ENCODE data around the gene GOLGA8M. TPM values are rescaled to one million over a fixed set of nuclear protein-coding genes. Genes with fewer than 3 reads are reported as not detected.
"Not testable (repeated sequence)": the region's sequence is repeated elsewhere in the genome, so short reads cannot be mapped to it uniquely, and the experiment has no call there.

Gene GOLGA8M
- total RNA-seq, 2 experiments from 2014 or later = 5.2 to 7.1 TPM

- H3K27me3 Mint-ChIP-seq (ENCODE audit: low read depth); H3K36me3 Mint-ChIP-seq (ENCODE audit: low read depth); POLR2A ChIA-PET; DNase-seq; CTCF ChIA-PET; ATAC-seq; H3K9me3 Mint-ChIP-seq (ENCODE audit: insufficient read depth); H3K27ac Mint-ChIP-seq; H3K4me3 Mint-ChIP-seq: not testable (repeated sequence)
- H3K4me1 Mint-ChIP-seq (ENCODE audit: low read depth) = peaks cover 18% of the 10 kb centered on the region
Observed at GRCh38 chr15:28714176-28714575, 2.0 kb upstream of the GOLGA8M start.

- CTCF ChIA-PET; ATAC-seq; H3K4me3 Mint-ChIP-seq; H3K4me1 Mint-ChIP-seq (ENCODE audit: low read depth); H3K9me3 Mint-ChIP-seq (ENCODE audit: insufficient read depth); H3K27me3 Mint-ChIP-seq (ENCODE audit: low read depth); H3K36me3 Mint-ChIP-seq (ENCODE audit: low read depth); DNase-seq; POLR2A ChIA-PET; H3K27ac Mint-ChIP-seq: not testable (repeated sequence)
Observed at GRCh38 chr15:28703927-28704326, 8.3 kb downstream of the GOLGA8M start.

- H3K4me1 Mint-ChIP-seq (ENCODE audit: low read depth); H3K4me3 Mint-ChIP-seq; H3K9me3 Mint-ChIP-seq (ENCODE audit: insufficient read depth); H3K27ac Mint-ChIP-seq; H3K27me3 Mint-ChIP-seq (ENCODE audit: low read depth); DNase-seq; CTCF ChIA-PET; H3K36me3 Mint-ChIP-seq (ENCODE audit: low read depth); POLR2A ChIA-PET; ATAC-seq: not testable (repeated sequence)
Observed at GRCh38 chr15:28702427-28702826, 9.8 kb downstream of the GOLGA8M start.

GRCh38 chr15:28694006-28694751 is 18.0 kb downstream of the GOLGA8M start:
- CTCF ChIA-PET; H3K27ac Mint-ChIP-seq; H3K4me1 Mint-ChIP-seq (ENCODE audit: low read depth); H3K27me3 Mint-ChIP-seq (ENCODE audit: low read depth); ATAC-seq; POLR2A ChIA-PET; DNase-seq; H3K36me3 Mint-ChIP-seq (ENCODE audit: low read depth); H3K9me3 Mint-ChIP-seq (ENCODE audit: insufficient read depth); H3K4me3 Mint-ChIP-seq: not testable (repeated sequence)

- H3K36me3 Mint-ChIP-seq (ENCODE audit: low read depth); POLR2A ChIA-PET: not testable (repeated sequence)
Observed at GRCh38 chr15:28693021-28693420, 19.2 kb downstream of the GOLGA8M start.

GRCh38 chr15:28673533-28673932 is 38.7 kb downstream of the GOLGA8M start:
- ATAC-seq; DNase-seq; CTCF ChIA-PET; H3K36me3 Mint-ChIP-seq (ENCODE audit: low read depth); H3K4me1 Mint-ChIP-seq (ENCODE audit: low read depth); POLR2A ChIA-PET; H3K27ac Mint-ChIP-seq; H3K4me3 Mint-ChIP-seq; H3K9me3 Mint-ChIP-seq (ENCODE audit: insufficient read depth); H3K27me3 Mint-ChIP-seq (ENCODE audit: low read depth): not testable (repeated sequence)

More at GRCh38 chr15:28693021-28693420, 19.2 kb downstream of the GOLGA8M start:
- CTCF ChIA-PET; H3K4me1 Mint-ChIP-seq (ENCODE audit: low read depth); DNase-seq; H3K27ac Mint-ChIP-seq; ATAC-seq; H3K27me3 Mint-ChIP-seq (ENCODE audit: low read depth); H3K4me3 Mint-ChIP-seq; H3K9me3 Mint-ChIP-seq (ENCODE audit: insufficient read depth): not testable (repeated sequence)

GRCh38 chr15:28672122-28672521 is 40.1 kb downstream of the GOLGA8M start:
- POLR2A ChIA-PET; H3K27ac Mint-ChIP-seq; H3K9me3 Mint-ChIP-seq (ENCODE audit: insufficient read depth); ATAC-seq; H3K4me1 Mint-ChIP-seq (ENCODE audit: low read depth); H3K27me3 Mint-ChIP-seq (ENCODE audit: low read depth); CTCF ChIA-PET; H3K4me3 Mint-ChIP-seq; DNase-seq; H3K36me3 Mint-ChIP-seq (ENCODE audit: low read depth): not testable (repeated sequence)

GRCh38 chr15:28666402-28666801 is 45.8 kb downstream of the GOLGA8M start:
- H3K36me3 Mint-ChIP-seq (ENCODE audit: low read depth); DNase-seq; H3K9me3 Mint-ChIP-seq (ENCODE audit: insufficient read depth); ATAC-seq; H3K4me3 Mint-ChIP-seq; POLR2A ChIA-PET; H3K4me1 Mint-ChIP-seq (ENCODE audit: low read depth); H3K27me3 Mint-ChIP-seq (ENCODE audit: low read depth); CTCF ChIA-PET; H3K27ac Mint-ChIP-seq: not testable (repeated sequence)

GRCh38 chr15:28664575-28664974 is 47.6 kb downstream of the GOLGA8M start:
- POLR2A ChIA-PET; DNase-seq; H3K4me3 Mint-ChIP-seq; ATAC-seq; H3K9me3 Mint-ChIP-seq (ENCODE audit: insufficient read depth); H3K36me3 Mint-ChIP-seq (ENCODE audit: low read depth); H3K27ac Mint-ChIP-seq; H3K4me1 Mint-ChIP-seq (ENCODE audit: low read depth); CTCF ChIA-PET; H3K27me3 Mint-ChIP-seq (ENCODE audit: low read depth): not testable (repeated sequence)

GRCh38 chr15:28663717-28664116 is 48.5 kb downstream of the GOLGA8M start:
- H3K4me3 Mint-ChIP-seq; CTCF ChIA-PET; DNase-seq; H3K27ac Mint-ChIP-seq; H3K36me3 Mint-ChIP-seq (ENCODE audit: low read depth); H3K9me3 Mint-ChIP-seq (ENCODE audit: insufficient read depth); ATAC-seq; H3K4me1 Mint-ChIP-seq (ENCODE audit: low read depth); H3K27me3 Mint-ChIP-seq (ENCODE audit: low read depth); POLR2A ChIA-PET: not testable (repeated sequence)

GRCh38 chr15:28660750-28661149 is 51.5 kb downstream of the GOLGA8M start:
- POLR2A ChIA-PET; ATAC-seq; H3K4me1 Mint-ChIP-seq (ENCODE audit: low read depth); CTCF ChIA-PET; H3K9me3 Mint-ChIP-seq (ENCODE audit: insufficient read depth); H3K36me3 Mint-ChIP-seq (ENCODE audit: low read depth); H3K27me3 Mint-ChIP-seq (ENCODE audit: low read depth); H3K27ac Mint-ChIP-seq; H3K4me3 Mint-ChIP-seq; DNase-seq: not testable (repeated sequence)

GRCh38 chr15:28656018-28656360 is 56.2 kb downstream of the GOLGA8M start:
- CTCF ChIA-PET; H3K27ac Mint-ChIP-seq; H3K9me3 Mint-ChIP-seq (ENCODE audit: insufficient read depth); H3K4me1 Mint-ChIP-seq (ENCODE audit: low read depth); H3K36me3 Mint-ChIP-seq (ENCODE audit: low read depth); DNase-seq; POLR2A ChIA-PET; H3K27me3 Mint-ChIP-seq (ENCODE audit: low read depth); ATAC-seq; H3K4me3 Mint-ChIP-seq: not testable (repeated sequence)

- CTCF ChIA-PET; ATAC-seq; H3K9me3 Mint-ChIP-seq (ENCODE audit: insufficient read depth); H3K36me3 Mint-ChIP-seq (ENCODE audit: low read depth); H3K27ac Mint-ChIP-seq; H3K4me3 Mint-ChIP-seq; H3K27me3 Mint-ChIP-seq (ENCODE audit: low read depth); POLR2A ChIA-PET; DNase-seq; H3K4me1 Mint-ChIP-seq (ENCODE audit: low read depth): not testable (repeated sequence)
Observed at GRCh38 chr15:28655329-28656017, 56.7 kb downstream of the GOLGA8M start.
